Stimulated activated CD8-positive, alpha-beta memory T cell treated with anti-CD3 and anti-CD28 coated beads, Interleukin-4, amount 100 ng/mL, for 1 hour (primary cell): Measurements from ENCODE around the gene NCKAP5.
"Not testable (repeated sequence)": the region's sequence is repeated elsewhere in the genome, so short reads cannot be mapped to it uniquely, and the experiment has no call there.

Experiments
- DNase-seq, 2 donors: peaks; one replicate each; pipeline ENCODE4 v3.0.0-alpha.2; 2020; ENCODE audit warnings: low read depth in 2 of 2, low spot score in 1 of 2

The NCKAP5 gene

GRCh38 chr2:133525090-133525489, 43.2 kb downstream of the NCKAP5 start:
- no peak for DNase-seq

GRCh38 chr2:133523406-133523805, 44.9 kb downstream of the NCKAP5 start:
- DNase-seq: no peak

DNA sequence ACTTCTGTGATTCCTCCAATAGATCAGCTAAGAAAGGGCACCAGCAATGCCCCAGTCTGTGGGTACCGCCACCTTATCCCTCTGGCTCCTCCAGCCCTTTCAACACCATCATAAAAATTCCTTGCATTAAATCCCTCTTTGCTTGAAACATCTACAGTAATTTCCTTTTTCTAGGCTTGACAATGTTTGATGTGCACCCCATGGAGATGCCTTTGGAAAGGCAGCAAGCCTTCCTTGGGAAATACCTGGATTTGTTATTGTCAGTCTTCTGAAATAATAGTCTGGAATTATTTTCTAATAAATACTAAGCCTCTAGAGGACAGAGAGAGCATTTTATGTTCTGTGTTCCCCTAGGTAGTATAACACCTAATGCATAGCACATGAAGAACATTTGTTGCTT, 46.1 kb downstream of the NCKAP5 start:
- no peak for DNase-seq

GRCh38 chr2:133521146-133521745, 47.0 kb downstream of the NCKAP5 start:
- DNase-seq: no peak

DNA sequence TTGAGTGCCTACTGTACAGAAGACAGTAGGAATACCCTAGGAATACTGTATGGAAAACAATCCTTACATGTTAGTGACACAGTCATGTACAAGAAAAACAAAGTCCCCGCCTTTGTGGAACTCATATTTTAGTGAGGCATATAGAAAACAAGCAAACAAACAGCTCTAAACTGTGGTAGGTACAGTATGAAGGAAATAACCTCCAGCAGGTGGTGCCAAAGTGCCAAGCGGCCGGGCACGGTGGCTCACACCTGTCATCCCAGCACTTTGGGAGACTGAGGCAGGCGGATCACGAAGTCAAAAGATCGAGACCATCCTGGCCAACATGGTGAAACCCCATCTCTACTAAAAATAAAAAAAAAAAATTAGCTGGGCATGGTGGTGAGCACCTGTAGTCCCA, 48.6 kb downstream of the NCKAP5 start:
- DNase-seq: not testable (repeated sequence)

- DNase-seq: no peak
Measured at GRCh38 chr2:133518700-133519344, 49.4 kb downstream of the NCKAP5 start.

DNA sequence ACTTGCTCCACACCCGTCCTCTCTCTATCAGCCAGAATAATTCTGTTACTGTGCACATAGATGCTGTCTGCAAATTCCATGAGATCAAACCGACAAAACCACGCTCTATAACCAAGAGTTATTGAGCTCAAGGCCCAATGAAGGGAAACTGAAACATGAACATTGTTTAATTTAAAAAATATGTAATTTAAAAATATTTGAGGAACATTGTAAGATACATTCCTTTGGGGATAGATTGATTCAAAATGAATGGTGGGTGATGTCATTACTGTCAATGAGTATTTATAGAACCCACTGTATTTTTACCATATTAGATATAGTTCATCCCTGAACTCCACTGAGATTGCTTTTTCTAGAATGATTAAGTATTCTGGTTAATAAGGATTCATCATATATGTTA, 50.4 kb downstream of the NCKAP5 start:
- DNase-seq: no peak

DNA sequence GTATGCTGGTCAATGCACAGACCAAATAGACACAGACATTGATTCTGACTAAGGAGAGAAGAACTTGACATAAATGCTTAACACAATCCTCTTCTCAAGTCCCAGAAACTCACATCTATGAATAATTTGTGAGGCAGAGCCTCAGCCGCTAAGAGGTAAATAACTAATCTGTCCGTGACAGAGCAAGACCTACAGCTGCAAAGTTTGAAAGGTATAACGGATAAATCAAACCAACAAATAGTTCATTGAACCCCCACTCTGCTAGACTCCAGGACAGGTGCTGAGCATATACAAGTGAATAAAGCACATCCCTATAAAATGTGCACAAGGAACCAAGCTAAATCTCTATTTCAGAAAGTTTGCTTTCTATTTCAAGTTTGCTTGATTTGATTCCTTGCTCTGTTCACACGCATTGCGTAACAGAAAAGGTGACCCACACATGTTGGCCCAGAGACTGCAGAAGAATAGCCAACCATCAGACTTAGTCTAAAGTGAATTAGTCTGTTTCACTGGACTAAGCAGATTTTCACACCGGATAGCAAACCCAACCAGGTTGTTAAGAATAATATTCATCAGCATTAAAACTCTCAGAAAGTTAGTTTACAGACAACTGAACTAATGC, 51.7 kb downstream of the NCKAP5 start:
- no peak for DNase-seq

DNA sequence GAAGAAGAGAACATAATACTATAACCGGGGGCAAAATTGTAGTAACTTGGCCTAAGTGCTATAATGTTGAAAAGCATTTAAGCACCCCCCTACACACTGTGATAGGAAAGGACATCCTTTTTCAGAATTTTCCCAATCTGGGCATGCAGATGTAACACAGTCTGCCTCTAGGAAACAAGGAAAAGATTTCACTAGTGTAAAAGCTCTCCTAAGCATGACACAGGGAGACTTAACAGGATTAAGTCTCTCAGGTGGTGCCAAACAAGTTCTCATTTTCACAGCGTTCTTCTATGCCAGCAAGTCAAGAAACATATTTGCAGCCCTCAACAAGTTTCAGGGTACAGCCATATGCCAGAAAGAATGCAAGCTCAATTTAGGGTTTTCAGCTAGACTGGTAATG, 53.0 kb downstream of the NCKAP5 start:
- DNase-seq: no peak

DNA sequence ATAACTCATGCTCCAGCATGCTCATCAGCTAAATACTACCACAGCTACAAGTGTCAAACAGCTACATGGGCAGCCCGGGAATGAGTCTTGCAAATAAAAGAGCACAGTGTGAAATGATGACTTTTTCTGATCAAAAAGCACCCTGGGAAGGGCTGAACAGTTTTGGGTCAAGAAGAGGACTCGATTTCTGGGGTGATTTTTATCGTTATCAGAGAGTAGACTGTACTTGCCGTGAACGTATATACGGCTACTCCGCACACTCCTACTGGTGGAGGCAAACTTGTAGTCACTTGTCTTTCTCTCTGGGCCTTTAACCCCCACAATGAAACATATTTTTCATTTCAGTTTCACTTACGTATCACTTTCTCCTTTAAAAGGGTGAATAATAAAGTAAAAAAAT, 54.4 kb downstream of the NCKAP5 start:
- DNase-seq: no peak

- no peak for DNase-seq
Measured at GRCh38 chr2:133512121-133512520, 56.1 kb downstream of the NCKAP5 start.

DNA sequence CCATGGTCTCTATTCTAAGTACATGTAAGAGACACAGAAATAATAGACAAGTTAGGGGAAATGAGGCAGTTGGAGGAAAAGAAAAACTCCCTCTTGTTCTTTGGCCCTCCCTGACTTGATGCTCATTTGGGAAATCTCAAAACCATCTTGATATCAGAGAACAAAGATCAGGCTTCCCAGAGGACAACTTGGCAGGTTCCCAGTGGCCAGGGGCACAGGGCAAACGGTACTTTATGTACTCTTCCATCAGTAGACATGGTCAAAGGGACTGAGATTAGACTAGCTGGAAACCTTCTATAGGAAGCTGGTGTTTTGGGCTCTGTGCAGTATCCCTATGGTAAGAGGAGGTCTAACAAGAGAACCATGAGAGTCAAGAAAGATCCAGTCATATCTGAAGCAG, 56.6 kb downstream of the NCKAP5 start:
- DNase-seq: no peak

- DNase-seq: no peak
Measured at GRCh38 chr2:133509777-133510176, 58.5 kb downstream of the NCKAP5 start.

DNA sequence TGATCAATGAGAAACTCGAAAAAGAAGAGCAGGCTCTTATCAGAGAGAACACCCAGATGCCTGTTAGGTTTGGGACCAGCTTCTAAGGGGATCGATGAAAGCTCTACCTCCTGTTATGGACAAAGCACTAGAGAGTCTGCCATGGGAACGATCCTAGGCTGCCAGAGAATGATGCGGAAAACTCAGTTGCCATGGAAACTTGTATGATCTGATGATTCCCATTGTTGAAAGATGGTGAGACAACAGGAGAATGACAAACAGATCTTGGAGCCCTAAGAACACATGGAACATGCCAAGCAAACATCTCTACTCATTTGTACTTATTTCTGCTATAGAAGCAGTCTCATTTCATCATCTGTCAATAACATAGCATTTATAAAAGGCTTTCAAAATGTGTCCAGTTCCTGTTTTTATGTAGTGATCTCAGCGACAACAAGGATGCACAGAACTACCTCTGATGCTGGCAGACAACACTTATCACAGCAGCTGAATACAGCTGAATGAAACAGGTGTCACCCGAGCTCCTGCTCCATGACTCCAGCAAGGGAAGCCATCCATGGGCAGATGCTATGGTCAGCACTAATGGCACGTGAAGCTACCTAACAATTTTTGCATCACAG, 59.6 kb downstream of the NCKAP5 start:
- DNase-seq: no peak

DNA sequence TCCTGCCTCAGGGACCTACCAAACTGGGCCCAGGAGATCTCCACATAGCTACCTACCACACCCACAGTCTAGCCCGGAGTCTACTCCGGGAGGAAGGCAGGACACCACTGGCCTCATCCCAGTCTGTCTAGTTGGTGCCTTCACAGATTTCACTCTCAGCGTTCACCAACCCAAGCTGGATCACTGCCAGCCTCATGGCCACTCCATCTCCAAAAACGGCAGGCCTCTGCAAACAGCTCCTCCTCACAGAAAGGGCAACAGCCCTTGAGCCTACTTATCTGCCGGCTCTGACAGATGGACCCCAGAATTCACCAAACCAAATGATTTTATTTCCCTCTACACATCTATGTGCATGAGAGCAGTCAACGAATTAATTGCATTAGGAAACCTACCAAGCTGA, 61.3 kb downstream of the NCKAP5 start:
- no peak for DNase-seq

GRCh38 chr2:133504566-133505505, 63.4 kb downstream of the NCKAP5 start:
- DNase-seq: no peak

GRCh38 chr2:133503927-133504326, 64.3 kb downstream of the NCKAP5 start:
- no peak for DNase-seq

- DNase-seq: no peak
Measured at GRCh38 chr2:133503323-133503722, 64.9 kb downstream of the NCKAP5 start.

- no peak for DNase-seq
Measured at GRCh38 chr2:133502678-133503077, 65.6 kb downstream of the NCKAP5 start.

DNA sequence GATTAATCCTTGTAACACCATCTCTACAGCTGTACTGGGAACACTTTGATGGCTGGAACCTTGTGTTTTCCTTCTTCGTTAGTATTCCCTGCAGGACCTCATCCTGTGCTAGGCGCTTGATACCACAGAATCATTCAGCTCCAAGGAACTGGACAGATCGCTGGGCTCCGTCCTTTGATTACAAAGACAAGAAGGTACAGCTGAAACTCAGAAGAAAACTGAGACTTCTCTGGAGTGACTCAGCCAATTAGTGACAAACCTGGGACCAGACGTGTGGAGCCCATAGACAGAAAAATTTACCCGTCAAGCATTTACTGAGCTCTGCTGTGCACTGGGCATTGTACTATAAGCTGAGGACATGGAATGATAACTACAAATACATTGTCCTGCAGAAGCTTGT, 67.3 kb downstream of the NCKAP5 start:
- no peak for DNase-seq
